NCI-H1436 treated with DMSO at 0.1 percent for 48 hours (cell line): ENCODE results near the gene D2HGDH.
"Not testable (repeated sequence)": the region's sequence is repeated elsewhere in the genome, so short reads cannot be mapped to it uniquely, and the experiment has no call there.

Experiments
- DNase-seq: peaks from one replicate; lab custom pipeline; 2025; lab: John Stamatoyannopoulos, UW

D2HGDH gene

DNA sequence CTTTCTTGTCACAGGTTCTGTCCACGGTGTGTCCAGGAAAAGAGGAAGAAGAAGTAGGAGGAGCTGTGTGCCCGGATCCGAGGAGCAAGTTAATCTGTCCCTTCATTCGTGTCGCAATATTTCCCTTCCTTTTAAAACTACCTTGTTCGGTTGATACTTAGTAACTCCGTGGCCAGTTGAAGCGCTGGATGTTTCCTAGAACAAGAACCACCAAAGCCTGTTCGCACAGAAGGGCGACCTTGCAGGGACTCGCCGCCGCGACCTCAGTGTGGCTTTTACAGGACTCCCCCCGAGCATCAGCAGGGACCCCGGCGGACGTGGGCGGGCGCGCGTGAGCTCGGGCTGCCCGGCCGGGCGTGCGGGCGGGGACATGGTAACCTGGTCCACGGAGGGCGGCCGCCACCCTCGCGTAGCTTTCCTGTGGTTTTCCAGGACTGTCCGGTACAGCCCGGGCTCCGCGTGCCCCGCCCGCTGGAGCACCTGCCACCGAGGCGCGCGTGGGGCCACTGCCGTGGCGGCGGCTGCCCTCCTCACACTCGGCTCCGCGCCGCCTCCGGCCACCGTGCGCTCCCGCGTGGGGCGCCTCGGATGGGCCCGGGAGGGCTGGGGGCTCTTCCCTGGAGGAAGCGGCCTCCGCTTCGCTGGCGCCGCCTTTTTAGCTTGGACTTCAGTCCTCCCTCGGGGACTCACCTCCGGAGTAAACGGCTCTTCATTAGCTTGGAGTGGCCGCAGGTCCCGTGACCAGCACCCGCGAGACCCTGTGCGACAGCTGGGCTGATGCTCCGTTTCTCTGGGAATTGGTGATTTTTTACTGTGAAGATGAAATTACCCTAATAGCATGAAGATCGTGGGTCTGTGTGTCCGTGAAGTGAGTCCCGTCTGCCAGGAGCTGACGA lies 9.2 kb upstream of the D2HGDH start:
- no peak for DNase-seq

DNA sequence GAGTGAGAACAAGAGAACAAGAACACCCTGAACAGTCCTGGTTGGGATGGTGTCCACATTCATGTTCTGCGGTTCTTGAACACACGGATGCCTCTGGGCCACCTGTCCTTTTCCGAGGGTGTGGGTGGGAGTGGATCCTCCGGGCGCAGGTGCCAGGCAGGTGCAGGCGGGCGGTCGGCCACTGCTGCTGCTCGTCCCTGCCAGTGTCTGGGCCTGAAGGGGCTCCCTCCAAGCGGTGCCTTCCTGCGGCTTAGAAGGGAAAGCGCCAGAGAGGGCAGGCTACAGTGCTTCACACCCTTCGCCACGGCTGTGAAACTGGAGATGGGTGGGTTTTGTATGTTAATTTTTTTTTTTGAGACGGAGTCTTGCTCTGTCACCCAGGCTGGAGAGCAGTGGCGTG lies 8.0 kb upstream of the D2HGDH start:
- DNase-seq = no peak

DNA sequence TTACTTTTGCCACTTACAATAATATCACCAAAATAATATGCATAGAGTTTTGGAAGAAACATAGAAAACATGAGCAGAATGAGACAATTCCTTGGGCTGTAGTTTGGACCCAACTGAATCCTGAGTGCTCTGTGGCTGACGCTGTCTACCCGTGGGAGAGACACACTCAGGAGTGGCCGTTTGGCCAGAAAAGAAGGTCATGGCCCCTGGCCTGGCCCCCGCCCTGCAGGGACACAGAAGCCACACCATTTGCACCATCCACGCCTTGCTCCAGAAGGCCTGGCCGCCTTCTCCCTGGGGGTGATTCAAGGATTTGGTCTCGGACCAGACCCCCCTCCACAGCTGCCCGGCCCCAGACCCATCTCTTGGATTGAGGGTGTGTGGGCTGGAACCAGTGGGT lies 6.4 kb upstream of the D2HGDH start:
- DNase-seq = no peak

DNA sequence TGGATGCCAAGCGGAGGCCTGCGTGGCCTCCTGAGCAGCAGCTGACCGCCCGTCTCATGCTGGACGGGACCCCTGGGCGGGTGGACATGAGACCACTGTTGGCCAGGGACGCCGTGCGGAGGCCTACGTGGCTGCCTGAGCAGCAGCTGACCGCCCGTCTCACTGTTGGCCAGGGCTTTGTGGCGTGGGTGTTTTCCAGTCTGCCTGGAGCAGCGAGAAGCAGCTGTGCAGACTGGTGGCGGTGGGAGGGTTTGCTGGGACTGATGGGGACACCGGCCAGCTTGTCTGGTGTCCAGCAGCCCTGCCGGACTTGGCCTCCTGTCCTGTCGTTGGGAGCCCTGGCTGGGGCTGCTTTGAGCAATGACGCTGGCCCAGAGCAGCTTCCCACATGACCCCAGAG lies 5.8 kb upstream of the D2HGDH start:
- DNase-seq = no peak

DNA sequence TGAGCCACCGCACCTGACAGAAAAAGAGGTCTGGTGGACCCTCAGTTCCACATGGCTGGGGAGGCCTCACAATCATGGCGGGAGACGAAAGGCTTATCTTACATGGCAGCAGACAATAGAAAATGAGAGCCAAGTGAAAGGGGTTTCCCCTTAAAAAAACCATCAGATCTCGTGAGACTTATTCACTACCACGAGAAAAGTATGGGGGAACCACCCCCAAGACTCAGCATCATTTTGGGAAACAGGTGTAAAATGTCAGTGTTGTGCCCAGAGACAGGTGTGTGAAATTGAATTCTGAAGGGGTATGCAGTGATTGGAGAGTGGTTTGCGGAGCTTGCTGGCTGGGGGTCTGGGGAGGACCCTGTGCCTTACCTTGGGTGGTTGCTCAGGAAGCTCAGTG lies 4.6 kb upstream of the D2HGDH start:
- no peak for DNase-seq

DNA sequence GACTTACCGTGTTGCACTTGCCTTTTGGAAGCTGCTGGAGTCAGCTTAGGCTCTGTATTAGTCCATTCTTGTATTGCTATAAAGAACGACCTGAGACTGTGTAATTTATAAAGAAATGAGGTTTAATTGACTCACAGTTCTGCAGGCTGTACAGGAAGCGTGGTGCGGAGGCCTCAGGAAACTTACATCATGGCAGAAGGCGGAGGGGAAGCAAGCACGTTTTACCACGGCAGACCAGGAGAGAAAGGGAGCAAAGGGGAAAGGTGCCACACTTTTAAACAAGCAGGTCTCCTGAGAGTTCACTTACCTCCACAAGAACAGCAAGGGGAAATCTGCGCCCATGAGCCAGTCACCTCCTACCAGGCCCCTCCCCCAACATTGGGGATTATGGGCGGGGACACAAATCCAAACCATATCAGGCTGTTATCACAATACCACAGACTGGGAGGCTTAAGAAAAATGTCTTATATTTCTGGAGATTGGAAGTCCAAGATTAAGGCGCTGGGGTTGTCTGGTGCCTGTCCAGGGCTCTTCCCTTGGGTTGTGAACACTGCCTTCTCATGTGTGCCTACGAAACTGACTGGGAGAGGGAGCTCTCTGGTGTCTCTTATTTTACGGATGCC lies 3.6 kb upstream of the D2HGDH start:
- DNase-seq = no peak

DNA sequence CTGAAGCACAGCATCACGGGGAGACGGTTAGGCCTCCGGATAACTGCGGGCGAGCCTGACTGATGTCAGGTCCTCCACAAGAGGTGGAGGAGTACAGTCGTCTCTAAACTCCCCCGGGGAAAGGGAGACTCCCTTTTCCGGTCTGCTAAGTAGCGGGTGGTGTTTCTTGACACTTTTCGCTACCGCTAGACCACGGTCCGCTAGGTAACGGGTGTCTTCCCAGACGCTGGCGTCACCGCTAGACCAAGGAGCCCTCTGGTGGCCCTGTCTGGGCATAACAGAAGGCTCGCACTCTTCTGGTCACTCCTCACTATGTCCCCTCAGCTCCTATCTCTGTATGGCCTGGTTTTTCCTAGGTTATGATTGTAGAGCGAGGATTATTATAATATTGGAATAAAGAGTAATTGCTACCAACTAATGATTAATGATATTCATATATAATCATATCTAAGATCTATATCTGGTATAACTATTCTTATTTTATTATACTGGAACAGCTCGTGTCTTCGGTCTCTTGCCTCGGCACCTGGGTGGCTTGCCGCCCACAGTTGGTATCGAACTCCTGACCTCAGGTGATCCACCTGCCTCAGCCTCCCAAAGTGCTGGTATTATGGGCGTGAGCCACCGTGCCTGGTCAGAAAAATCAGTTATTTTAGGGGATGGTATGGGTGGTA lies 1.8 kb upstream of the D2HGDH start:
- DNase-seq = not testable (repeated sequence)

DNA sequence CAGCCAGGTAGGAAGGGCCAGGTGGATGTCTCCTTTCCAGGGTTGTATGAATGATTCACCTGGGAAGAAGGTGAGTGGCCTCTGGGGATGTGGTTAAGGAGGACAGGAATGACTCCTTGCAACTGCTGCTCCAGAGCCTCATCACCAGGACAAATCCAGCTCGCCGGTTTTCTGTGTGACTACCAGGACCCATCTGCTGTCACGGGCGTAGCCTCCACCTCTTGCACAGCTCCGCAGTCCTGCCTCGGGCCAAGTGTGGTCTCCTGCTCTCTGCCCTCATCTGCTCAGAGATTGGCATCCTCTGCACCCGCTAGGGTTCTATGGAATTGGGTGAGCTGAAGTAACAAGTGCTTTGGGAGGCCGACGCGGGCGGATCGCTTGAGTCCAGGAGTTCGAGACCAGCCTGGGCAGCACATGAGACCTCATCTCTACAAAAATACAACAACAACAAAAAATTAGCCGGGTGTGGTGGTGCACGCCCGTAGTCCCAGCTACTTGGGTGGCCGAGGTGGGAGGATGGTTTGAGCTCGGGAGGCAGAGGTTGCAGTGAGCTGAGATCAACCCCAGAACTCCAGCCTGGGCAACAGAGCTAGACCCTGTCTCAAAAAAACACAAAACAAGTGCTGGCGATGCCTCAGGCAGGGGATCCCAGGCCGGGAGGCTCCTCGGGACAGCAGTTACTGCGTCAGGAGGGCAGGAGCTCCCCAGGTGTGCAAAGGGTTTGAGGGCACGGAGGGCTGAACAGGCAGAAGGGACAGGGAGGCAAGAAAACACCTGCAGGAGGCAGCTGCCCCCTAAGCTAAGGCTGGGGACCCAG lies 831 bp upstream of the D2HGDH start:
- no peak for DNase-seq

DNA sequence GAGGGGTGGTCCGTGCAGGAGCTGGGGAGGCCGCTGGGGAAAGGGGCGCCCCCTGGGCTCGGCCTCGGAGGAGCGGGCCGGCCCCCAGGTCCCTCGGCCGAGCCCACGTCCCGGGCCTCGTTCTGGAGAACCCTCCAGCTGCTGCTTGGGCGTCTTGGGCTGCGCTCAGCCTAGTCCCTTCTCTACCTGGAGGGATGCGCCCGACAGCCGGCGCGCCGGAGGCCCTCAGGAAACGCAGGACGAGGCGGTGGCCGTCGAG lies 293 bp upstream of the D2HGDH start:
- DNase-seq = no peak

DNA sequence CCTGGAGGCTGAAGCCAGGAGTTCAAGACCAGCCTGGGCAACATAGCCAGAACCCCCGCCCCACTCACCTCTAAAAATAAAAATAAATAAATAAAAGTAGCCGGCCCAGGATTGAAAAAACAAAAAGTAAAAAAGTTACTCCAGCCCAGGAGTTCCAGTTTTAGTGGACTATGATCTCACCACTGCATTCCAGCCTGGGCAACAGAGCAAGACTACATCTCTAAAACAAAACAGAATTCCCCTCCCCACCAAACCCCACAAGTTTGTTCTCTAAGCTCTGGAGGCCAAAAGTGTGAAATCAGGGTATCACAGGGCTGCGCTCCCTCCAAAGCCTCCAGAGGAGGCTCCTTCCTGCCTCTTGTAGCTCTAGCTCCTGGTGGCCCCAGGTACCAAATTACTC lies 1.7 kb downstream of the D2HGDH start:
- DNase-seq = no peak

DNA sequence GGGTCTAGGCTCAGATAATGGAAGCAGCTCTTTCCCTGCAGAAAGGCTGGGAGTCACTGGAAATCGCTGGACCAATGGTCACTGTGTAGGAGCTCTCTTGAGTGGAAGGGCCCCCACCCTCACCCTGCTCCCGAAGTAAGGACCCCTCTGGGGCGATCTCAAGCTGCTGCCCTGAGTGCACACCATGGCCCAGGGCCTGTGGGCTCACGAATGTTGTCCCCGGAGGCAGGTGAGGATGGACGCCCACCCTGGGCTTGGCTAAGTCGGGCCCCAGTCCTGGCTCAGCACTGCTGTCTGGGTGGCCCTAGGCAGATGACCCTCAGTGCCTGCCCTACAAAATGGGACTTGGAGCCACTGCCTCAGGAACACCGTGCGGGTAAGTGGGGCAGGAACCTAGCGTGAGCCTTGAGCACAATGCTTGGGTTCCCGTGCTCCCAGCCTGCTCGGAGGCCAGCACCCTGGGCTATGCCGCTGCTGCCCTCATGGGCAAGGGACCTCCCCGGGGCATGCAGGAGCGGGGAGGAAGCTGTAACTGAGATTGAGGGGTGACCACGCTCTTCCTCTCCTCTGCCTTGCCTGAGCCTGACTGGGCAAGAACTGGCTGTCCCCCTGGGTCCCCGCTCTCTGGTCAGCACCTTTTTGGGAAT lies 3.7 kb downstream of the D2HGDH start:
- no peak for DNase-seq

DNA sequence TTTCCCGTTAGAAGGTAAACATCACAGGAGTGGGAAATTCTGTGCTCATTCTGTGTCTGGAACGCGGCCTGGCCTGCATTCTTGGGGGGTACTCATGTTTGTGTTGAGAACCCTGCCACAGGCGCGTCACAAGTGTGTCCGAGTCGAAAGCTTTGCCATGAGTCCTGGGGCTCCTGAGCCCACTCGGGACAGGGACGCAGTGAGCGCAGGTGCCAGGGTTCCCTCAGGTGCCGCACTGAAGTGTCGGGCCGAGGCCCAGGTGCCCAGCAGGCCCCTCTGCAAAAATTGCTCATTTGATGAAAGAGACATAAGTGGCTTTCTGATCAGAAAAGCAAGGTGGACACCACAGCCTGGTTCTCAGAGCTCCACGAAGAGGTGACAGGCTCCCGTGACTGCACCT lies 4.7 kb downstream of the D2HGDH start:
- no peak for DNase-seq

DNA sequence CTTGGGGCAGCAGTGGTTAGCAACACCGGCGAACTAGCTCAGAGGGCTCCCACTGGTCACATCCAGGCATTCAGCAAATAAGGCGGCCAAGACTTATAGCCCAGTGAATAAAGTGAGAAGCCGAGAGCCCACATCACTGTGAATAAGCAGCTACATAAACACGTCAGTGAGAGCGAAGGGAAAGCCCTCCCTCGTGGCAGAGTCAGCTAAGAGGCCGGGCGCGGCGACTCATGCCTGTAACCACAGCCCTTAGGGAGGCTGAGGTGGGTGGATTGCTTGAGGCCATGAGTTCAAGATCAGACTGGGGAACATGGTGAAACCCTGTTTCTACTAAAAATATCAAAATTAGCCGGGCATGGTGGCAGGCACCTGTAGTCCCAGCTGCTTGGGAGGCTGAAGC lies 5.2 kb downstream of the D2HGDH start:
- DNase-seq = no peak

DNA sequence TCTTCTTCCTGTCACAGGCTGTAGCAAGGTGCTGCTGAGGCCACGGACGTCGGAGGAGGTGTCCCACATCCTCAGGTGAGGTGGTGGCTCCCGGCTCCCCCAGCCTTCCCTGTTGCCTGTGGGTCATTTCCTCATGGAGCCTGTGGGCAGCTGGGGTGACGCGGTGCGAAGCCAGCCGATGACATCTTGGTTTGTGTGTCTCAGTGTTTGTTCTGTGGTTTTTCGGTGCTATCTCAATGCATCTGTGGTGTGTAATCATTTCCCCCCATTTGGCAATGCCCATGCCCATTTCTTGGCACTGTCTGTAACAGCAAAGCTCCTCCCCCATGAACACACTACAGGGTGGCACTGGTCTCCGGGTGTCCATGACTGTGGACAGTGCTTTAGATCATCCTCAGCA lies 6.6 kb downstream of the D2HGDH start:
- no peak for DNase-seq

DNA sequence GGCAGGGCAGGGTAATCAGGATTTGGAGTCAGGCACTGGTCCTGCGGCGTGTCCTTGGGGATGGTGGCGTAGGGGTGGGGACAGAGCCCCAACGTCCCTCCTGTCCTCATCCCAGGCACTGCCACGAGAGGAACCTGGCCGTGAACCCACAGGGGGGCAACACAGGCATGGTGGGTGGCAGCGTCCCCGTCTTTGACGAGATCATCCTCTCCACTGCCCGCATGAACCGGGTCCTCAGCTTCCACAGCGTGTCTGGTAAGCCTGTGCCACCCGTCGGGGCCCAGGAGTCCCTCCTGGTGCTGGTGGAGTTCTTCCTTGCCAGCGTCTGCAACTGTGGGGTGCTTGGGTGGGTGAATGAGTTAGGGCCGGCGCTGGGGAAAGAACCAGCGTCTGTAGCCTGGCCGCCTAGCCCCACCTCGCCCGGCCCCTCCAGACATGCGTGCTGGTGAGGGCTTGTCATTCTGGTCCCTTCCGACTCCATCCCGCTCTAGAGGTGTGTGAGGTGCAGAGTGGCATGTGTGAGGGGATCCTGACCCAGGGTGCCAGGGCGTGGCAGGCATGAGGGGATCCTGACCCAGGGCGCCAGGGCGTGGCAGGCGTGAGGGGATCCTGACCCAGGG lies 8.0 kb downstream of the D2HGDH start:
- DNase-seq = no peak

DNA sequence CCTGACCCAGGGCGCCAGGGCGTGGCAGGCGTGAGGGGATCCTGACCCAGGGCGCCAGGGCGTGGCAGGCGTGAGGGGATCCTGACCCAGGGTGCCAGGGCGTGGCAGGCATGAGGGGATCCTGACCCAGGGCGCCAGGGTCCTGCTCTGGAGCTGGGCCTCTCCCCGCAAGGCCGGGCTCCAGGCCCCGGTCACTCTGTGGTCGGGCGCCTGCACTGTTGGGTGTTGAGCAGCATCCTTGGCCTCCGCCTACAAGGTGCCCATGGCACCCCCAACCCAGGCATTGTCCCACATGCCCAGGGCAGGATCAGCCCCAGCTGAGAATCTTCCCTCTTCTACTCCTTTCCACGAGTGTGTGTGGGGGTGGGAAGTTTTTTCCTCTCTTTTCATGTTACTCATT lies 8.6 kb downstream of the D2HGDH start:
- DNase-seq = not testable (repeated sequence)

DNA sequence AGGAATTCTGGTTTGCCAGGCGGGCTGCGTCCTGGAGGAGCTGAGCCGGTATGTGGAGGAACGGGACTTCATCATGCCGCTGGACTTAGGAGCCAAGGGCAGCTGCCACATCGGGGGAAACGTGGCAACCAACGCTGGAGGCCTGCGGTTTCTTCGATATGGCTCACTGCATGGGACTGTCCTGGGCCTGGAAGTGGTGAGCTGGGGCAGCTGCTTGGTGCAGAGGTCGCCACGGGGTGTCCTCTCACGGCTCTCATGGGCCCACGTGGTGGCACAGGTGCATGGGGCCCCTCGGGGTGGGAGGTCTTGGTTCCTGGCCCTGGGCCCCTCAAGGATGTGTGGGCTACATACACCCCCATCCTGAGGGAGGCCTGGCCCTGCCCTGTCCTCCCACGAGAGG lies 9.2 kb downstream of the D2HGDH start:
- DNase-seq = no peak

DNA sequence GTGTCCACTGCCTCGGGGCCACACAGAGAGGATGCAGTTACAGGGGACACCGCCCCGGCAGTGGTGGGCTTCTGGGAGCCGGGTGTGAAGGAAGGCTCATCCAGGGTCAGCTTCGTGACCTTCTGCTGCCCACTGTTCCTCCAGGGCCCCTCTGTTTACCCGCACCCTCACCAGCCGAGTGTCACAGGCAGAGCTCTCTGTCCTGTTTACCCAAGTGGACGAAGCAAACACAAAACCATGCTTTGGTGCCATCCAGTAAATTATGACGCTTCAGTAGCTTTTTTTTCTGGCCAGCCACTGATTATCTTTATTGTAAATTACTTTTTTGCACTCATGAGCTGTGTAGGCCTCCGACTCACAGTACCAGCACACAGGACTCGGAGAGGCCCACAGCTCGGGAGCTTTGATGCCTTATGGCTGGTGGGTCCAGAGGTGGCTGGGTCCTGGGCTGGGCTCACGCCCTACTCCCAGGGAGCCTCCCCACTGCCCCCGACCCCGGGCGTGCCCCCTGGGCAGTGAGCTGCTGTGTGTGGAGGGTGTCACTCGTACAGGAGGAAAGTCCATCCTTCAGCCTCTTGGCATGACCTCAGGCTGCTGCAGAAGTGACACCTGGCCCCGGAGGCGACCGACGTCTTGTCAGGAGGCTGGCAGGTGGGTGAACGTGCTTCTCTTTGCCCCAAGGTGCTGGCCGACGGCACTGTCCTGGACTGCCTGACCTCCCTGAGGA lies 9.8 kb downstream of the D2HGDH start:
- DNase-seq = no peak

DNA sequence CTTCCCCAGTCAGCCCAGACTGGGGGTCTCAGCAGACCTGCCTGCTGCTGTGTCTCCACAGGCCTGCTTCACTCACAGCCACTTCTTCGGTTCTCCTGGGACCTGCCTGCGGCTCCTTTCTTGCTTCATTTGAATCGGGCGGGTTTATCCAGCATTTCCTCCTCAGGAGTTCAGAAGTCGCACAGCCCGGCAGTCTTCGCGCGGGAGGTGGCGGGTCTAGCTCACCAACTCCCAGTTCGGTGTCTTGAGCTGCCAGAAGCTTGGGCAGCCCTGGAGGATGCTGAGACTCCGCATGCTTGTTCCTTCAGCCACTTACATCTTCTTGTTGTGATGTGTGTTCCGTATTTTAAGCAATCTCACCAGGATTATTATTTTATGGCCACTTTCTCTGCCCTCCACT lies 10.8 kb downstream of the D2HGDH start:
- no peak for DNase-seq

DNA sequence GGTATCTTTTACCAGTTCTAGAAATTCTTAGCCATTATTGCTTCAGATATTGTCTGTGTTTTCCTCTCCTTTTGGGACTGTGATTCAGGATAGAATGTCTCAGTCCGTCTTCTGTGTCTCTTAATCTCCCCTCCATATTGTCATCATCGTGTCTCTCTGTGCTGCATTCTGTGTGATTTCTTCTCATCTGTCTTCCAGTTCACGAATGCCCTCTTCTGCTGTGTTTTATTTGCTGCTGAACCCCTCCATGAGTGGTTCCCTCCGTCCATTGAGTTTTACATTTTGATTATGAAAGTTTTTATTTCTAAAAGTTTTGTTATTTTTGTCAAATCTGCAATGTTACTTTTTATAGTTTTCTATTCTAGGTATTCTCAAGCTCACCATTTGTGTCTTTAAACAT lies 11.7 kb downstream of the D2HGDH start:
- DNase-seq = no peak
